NCI-H128 (cell line): ENCODE measurements around the gene SMIM8.

ENCODE experiments used
- DNase-seq: peaks from one replicate; lab custom pipeline; 2025; ENCODE audit not compliant: unreplicated experiment; lab: John Stamatoyannopoulos, UW

Gene SMIM8

DNA sequence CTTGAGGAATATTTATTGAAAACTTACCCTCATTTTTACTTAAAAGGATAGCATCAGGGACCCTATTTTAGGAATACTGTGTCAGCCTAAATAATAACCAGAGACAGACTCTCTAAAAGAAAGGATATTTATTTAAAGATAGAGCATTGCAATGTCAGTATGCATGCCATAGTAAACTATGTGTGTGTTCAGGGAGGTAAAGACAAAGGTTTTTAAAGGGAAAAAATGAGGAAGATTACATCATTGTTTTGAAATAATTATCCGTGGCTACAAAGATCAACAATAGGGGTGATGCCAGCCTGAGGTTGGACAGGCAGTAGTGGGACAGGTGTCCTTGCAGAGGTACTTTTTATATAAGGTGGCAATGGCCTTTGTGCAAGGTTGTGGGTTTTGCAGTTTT is 61.6 kb downstream of the SMIM8 start:
- DNase-seq, result no peak

GRCh38 chr6:87384449-87384848 is 62.1 kb downstream of the SMIM8 start:
- no peak for DNase-seq

DNA sequence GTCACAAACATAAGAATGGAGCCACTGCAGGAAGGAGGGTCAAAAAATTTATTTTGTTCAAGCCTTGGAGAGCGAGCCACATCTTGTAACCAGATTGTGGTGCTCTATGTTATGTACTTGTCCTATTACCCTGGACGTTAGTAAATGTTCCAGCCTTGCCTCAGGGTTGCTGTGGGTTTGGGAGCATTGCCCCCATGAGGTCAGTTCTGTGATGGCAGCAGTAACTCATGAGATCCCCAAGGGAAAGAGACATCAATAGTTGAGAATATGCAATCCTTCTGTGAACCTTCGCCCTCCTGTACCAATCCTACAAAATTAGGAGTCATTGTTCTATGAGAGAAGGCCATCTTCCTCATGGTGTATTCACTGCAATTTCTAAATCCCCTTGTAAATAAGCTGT is 68.9 kb downstream of the SMIM8 start:
- peak; percentile 32 for DNase-seq
